GM10266 (cell line): ENCODE measurements around the gene UCP2.

Experiments used
- DNase-seq: peaks from one replicate; pipeline ENCODE4 v3.0.0; 2012; ENCODE audit errors: extremely low spot score
- CTCF ChIP-seq: IDR thresholded peaks from 2 replicates; pipeline ENCODE4 v1.5.1; 2012; ENCODE audit warnings: mild to moderate bottlenecking, low read depth; ENCODE audit not compliant: control insufficient read depth, insufficient read depth; ENCODE audit errors: missing control alignments

UCP2 gene

GRCh38 chr11:74009675-74010305 lies 27.1 kb upstream of the UCP2 start:
- no peak for TF ChIP-seq CTCF

DNA sequence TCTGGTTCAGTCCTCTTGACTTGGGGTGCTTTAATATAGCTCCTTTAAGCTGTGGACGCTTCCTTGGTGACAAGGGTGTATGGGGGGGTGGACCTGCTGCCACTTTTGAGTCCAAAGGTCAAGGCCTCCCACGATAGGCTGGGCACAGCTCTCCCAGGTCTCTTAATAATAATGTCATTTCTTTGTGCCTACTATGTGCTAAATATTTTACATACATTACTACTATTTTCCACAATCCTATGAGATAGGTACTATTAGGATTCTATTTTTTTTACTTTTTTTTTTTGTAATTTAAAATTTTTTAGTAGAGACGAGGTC lies 26.5 kb upstream of the UCP2 start:
- TF ChIP-seq CTCF = no peak

More at GRCh38 chr11:74009675-74010305, 27.1 kb upstream of the UCP2 start:
- no peak for DNase-seq

DNA sequence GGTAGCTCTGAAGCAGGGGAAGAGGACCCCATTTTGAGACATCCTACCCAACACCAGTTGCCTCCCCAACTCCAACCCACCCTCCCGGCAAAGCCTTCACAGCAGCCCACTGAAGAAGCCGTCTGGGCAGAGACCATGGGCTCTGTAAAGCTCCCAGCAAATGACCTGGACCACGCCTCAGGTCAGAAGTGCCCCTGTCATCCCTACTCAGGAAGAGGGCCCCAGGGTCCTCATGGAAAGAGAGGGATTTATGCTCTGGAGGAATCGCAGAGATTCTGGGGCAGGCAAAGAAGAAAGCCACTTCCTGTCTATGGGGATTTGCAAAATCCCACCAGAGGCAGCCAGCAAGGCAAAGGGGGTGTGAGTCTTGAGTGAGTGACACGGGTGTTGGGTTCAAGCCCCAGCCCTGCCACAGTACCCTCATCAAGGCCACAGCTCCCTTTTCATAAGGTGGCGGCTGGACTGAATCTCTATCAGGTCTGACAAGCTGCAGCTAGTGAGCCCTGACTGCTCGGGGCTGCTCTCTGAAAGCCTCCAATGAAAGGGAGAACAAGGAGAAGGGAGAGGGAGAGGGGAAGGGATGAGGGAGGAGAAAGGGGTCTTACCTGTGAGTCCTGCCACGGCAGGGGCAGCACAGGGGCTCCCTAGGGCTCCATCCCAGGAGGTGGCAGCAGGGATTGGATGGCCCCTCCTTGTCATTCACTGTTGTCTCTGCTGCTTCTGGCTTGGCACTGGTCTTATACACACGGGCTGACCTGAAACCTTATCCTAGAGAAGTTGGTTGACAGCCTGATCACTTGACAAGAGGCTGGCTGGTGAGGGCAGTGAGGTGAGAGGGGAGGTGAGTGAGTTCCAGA lies 26.0 kb upstream of the UCP2 start, which contains the start of gene UCP3:
TSS of gene UCP3 (minus strand) at position 713 of the 857 bp plus-strand sequence. CDS start 2,043 bp downstream, outside the sequence.
- TF ChIP-seq CTCF = no peak

More for the DNA sequence above, 26.5 kb upstream of the UCP2 start:
- DNase-seq = no peak

GRCh38 chr11:74007691-74008372 lies 25.2 kb upstream of the UCP2 start:
- no peak for DNase-seq
- no peak for TF ChIP-seq CTCF

More for the DNA sequence above, 26.0 kb upstream of the UCP2 start, which contains the start of gene UCP3:
- DNase-seq = no peak

- TF ChIP-seq CTCF = no peak
- DNase-seq = no peak
Observed at GRCh38 chr11:74006743-74007304, 24.2 kb upstream of the UCP2 start.

- DNase-seq = no peak
- no peak for TF ChIP-seq CTCF
Observed at GRCh38 chr11:74005721-74006517, 23.3 kb upstream of the UCP2 start.
